ENCODE measurements around the gene C19orf73. TPM values are rescaled to one million over a fixed set of nuclear protein-coding genes. Genes with fewer than 3 reads are reported as not detected.

The C19orf73 gene
- total and polyA plus RNA-seq, 9 of the 15 experiments (the other 6 are each of a cell fraction or from before 2014, with no cell fraction given) = 0.08 to 7.4 (median 1.4) TPM

DNA sequence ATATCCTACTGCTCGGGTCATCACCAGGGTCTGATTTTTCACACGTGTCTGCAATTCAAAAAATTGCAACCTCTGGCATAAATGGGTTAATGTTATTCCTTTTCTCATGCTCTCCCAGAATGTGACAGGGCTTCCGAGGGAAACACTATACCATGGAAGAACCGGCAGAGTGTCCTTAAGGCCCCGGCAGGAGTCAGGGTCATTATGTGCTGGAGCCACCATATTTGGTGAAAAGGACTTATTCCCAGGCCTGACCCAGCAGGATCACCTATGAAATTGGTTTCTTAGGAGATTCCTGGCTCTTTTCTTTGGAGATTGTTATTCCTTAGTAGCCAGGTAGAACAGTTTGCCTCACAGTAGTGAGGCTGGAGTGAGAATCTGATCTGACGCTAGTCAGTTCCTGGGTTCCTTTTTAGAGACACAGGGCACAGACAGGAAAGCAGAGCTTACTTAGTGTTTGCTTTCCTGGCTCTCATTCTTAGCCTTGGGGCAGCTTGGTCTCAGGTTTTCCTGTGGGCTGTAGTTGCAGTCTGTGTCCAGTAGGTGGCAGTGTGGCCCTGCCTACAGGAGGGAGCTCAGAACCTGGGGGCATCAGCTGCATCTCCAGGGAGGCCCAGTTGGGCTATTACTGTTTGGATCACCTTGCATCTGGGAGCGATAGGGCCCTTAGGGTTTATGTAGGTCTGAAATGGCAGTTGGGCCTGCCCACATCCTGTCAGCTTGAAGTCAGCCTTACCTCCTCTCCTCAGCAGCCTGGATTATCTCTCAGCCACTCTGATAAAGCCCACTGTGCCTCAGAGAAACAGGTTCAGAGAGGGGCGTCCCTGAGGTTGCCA, 21.3 kb downstream of the C19orf73 start (continued):
- TF ChIP-seq ATF2 (CRISPR knock-in tag; IDR thresholded peaks at IDR 0.05) = no peak
- TF ChIP-seq JUND (IDR thresholded peaks at IDR 0.05; ENCODE audit: borderline replicate concordance, low read depth, low read length) = peak; percentile 39; the same call in 1 of the 2 replicates
- TF ChIP-seq JUND (tag; IDR thresholded peaks at IDR 0.05; ENCODE audit: borderline replicate concordance, low read depth, low read length) = no peak
- TF ChIP-seq, protein P1, sequence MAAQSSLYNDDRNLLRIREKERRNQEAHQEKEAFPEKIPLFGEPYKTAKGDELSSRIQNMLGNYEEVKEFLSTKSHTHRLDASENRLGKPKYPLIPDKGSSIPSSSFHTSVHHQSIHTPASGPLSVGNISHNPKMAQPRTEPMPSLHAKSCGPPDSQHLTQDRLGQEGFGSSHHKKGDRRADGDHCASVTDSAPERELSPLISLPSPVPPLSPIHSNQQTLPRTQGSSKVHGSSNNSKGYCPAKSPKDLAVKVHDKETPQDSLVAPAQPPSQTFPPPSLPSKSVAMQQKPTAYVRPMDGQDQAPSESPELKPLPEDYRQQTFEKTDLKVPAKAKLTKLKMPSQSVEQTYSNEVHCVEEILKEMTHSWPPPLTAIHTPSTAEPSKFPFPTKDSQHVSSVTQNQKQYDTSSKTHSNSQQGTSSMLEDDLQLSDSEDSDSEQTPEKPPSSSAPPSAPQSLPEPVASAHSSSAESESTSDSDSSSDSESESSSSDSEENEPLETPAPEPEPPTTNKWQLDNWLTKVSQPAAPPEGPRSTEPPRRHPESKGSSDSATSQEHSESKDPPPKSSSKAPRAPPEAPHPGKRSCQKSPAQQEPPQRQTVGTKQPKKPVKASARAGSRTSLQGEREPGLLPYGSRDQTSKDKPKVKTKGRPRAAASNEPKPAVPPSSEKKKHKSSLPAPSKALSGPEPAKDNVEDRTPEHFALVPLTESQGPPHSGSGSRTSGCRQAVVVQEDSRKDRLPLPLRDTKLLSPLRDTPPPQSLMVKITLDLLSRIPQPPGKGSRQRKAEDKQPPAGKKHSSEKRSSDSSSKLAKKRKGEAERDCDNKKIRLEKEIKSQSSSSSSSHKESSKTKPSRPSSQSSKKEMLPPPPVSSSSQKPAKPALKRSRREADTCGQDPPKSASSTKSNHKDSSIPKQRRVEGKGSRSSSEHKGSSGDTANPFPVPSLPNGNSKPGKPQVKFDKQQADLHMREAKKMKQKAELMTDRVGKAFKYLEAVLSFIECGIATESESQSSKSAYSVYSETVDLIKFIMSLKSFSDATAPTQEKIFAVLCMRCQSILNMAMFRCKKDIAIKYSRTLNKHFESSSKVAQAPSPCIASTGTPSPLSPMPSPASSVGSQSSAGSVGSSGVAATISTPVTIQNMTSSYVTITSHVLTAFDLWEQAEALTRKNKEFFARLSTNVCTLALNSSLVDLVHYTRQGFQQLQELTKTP (IDR thresholded peaks at IDR 0.05; ENCODE audit: low read depth in 1 of 2, partially characterized antibody in 2 of 2) = no peak
- TF ChIP-seq RHOXF2B (CRISPR knock-in tag; conservative IDR thresholded peaks at IDR 0.05) = no peak
- no peak for TF ChIP-seq ZNF639 (CRISPR knock-in tag; conservative IDR thresholded peaks at IDR 0.05 in 1 of 2, IDR thresholded peaks at IDR 0.05 in 1 of 2)
- no peak for TF ChIP-seq CREB1 (IDR thresholded peaks at IDR 0.05)
- TF ChIP-seq CREB1 (CRISPR knock-in tag; IDR thresholded peaks at IDR 0.05) = no peak
- TF ChIP-seq MCM2 (IDR thresholded peaks at IDR 0.05; ENCODE audit: low read depth) = no peak
- no peak; the same call in 1 of the 2 replicates for TF ChIP-seq ZFX (CRISPR knock-in tag; IDR thresholded peaks at IDR 0.05)
- no peak for TF ChIP-seq NCOA2 (IDR thresholded peaks at IDR 0.05; ENCODE audit: partially characterized antibody in 2 of 2)
- no peak for TF ChIP-seq MCM7 (IDR thresholded peaks at IDR 0.05)
- no peak; the same call in 1 of the 2 replicates for TF ChIP-seq POLR2A (conservative IDR thresholded peaks at IDR 0.05)
- peak; percentile 38; the same call in 1 of the 2 replicates for TF ChIP-seq KLF16 (IDR thresholded peaks at IDR 0.05)
- TF ChIP-seq, protein P2, sequence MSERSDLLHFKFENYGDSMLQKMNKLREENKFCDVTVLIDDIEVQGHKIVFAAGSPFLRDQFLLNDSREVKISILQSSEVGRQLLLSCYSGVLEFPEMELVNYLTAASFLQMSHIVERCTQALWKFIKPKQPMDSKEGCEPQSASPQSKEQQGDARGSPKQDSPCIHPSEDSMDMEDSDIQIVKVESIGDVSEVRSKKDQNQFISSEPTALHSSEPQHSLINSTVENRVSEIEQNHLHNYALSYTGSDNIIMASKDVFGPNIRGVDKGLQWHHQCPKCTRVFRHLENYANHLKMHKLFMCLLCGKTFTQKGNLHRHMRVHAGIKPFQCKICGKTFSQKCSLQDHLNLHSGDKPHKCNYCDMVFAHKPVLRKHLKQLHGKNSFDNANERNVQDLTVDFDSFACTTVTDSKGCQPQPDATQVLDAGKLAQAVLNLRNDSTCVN (CRISPR knock-in tag; IDR thresholded peaks at IDR 0.05) = no peak
- TF ChIP-seq ZFP30 (CRISPR knock-in tag; IDR thresholded peaks at IDR 0.05; ENCODE audit: borderline replicate concordance) = no peak
- no peak for TF ChIP-seq YY1 (IDR thresholded peaks at IDR 0.05; ENCODE audit: borderline replicate concordance in 1 of 3, control insufficient read depth in 1 of 3, extremely low read depth in 1 of 3, insufficient read depth in 3 of 3, insufficient read length in 1 of 3, insufficient replicate concordance in 2 of 3, low read depth in 1 of 3, low read length in 2 of 3)
- TF ChIP-seq ARID2 (IDR thresholded peaks at IDR 0.05) = peak; percentile 53; the same call in 1 of the 2 replicates
- TF ChIP-seq ARID1B (IDR thresholded peaks at IDR 0.05) = no peak

All from K562 (cell line).